DND-41 (cell line): ENCODE results near the gene RHOV.

Experiments used
- CTCF ChIP-seq: IDR thresholded peaks from 2 replicates; pipeline ENCODE4 v1.5.1; 2012; ENCODE audit warnings: borderline replicate concordance, low read length, moderate library complexity, mild to moderate bottlenecking; ENCODE audit not compliant: poor library complexity, severe bottlenecking; ENCODE audit errors: extremely low read depth
- EZH2 ChIP-seq: IDR thresholded peaks from 3 replicates; pipeline ENCODE4 v1.6.1; 2012; ENCODE audit warnings: borderline replicate concordance, low read depth, mild to moderate bottlenecking, moderate library complexity, low read length, inconsistent platforms; ENCODE audit not compliant: severe bottlenecking

GRCh38 chr15:40912478-40912877 is 38.4 kb upstream of the RHOV start:
- TF ChIP-seq CTCF (no peak), EZH2 (no peak)
